Sigmoid colon (tissue), 7 donors: ENCODE results near the gene CEACAM19. TPM values are rescaled to one million over a fixed set of nuclear protein-coding genes. Genes with fewer than 3 reads are reported as not detected.
"Not testable (repeated sequence)": the region's sequence is repeated elsewhere in the genome, so short reads cannot be mapped to it uniquely, and the experiment has no call there.

Source experiments
- DNase-seq: peaks from one replicate; pipeline ENCODE4 v3.0.0-alpha.2; 2019
- H3K27ac ChIP-seq, 4 donors: fragments of 200-600 bp; sonication (generic); one replicate each; pipeline ENCODE4 v1.5.1; 2016 to 2019; ENCODE audit warnings: mild to moderate bottlenecking in 1 of 4
- H3K27me3 ChIP-seq, 3 donors: fragments of 200-600 bp; sonication (generic); one replicate each; pipeline ENCODE4 v1.5.1; 2019; ENCODE audit warnings: mild to moderate bottlenecking in 1 of 3
- H3K36me3 ChIP-seq, 4 donors: fragments of 200-600 bp; sonication (generic); one replicate each; pipeline ENCODE4 v1.5.1; 2016 to 2019
- H3K4me1 ChIP-seq, 4 donors: fragments of 200-600 bp; sonication (generic); one replicate each; pipeline ENCODE4 v1.5.1; 2017 to 2019
- H3K4me3 ChIP-seq, 4 donors: fragments of 200-600 bp; sonication (generic); one replicate each; pipeline ENCODE4 v1.5.1; 2017 to 2019; ENCODE audit warnings: mild to moderate bottlenecking in 2 of 4, moderate library complexity in 1 of 4
- H3K9me3 ChIP-seq, 4 donors: fragments of 200-600 bp in 3 of 4; sonication (generic) in 3 of 4; one replicate each; pipeline versions ENCODE4 v1.5.1 to v1.6.1; 2013 to 2019
- CTCF ChIP-seq, 4 experiments: fragments of 450-650 bp in 3 of 4; fragments of 200-600 bp in 1 of 4; IDR thresholded peaks; one replicate each; pipeline ENCODE4 v1.5.1; 2016 to 2019; ENCODE audit warnings: antibody characterized with exemption in 4 of 4, mild to moderate bottlenecking in 3 of 4, moderate library complexity in 2 of 4
- EP300 ChIP-seq, 4 donors: sonication (generic); formaldehyde crosslinking; IDR thresholded peaks; one replicate each; pipeline ENCODE4 v1.6.1; 2017; ENCODE audit warnings: antibody characterized with exemption in 4 of 4
- POLR2A ChIP-seq, 2 donors: fragments of 450-650 bp; IDR thresholded peaks; one replicate each; pipeline ENCODE4 v1.6.1; 2016; ENCODE audit warnings: antibody characterized with exemption in 2 of 2, mild to moderate bottlenecking in 2 of 2, moderate library complexity in 2 of 2
- POLR2AphosphoS5 ChIP-seq, 4 donors: sonication (generic); formaldehyde crosslinking; IDR thresholded peaks; one replicate each; pipeline ENCODE4 v1.6.1; 2017; ENCODE audit warnings: antibody characterized with exemption in 4 of 4
- WGBS, 2 donors: extraction: QIAGEN DNeasy Blood & Tissue Kit; methylation state at CpG; one replicate each; pipeline ENCODE4 v1.1.7; 2013; 5-methylcytosine and 5-hydroxymethylcytosine counted together
- intact Hi-C: fragments of 100-400 bp; cut with DNase I; formaldehyde crosslinking; loops from one replicate; pipeline ENCODE4 v1.15.1; 2023
- polyA plus RNA-seq, 3 donors: library from polyadenylated mRNA; stranded (reverse); fragments of 200-250 nt; gene quantifications; one replicate each; pipeline ENCODE4 v1.2.3, GENCODE V29; 2013
- total RNA-seq, 4 donors: library from RNA; depleted of rRNA; stranded (reverse); fragments of >200 nt; gene quantifications; one replicate each; pipeline ENCODE4 v1.1.0, GENCODE V29; 2016
- donor health status: healthy with polysubstance abuse.
- donor health status: Bipolar disorder and iron deficiency.
- donor health status: healthy.

Gene CEACAM19
- total and polyA plus RNA-seq, 7 donors = 0.60 to 5.3 (median 1.4) TPM

- peaks cover 0 to 56% (median 16%) of the 10 kb centered on the region in 4 donors for H3K36me3 ChIP-seq
- no peak for DNase-seq
- no peaks in the 10 kb centered on the region for H3K4me1 ChIP-seq
- intact Hi-C loops = no loop called here
- no peaks in the 10 kb centered on the region for H3K27me3 ChIP-seq
- WGBS, 2 donors = 78 to 83% methylated on average over 7 of the region's 7 CpGs
- no peak overlapping the region for H3K4me3 ChIP-seq
- no peak overlapping the region for H3K27ac ChIP-seq
- no peaks in the 10 kb centered on the region for H3K9me3 ChIP-seq
- no peak for TF ChIP-seq EP300 (IDR thresholded peaks at IDR 0.05)
- TF ChIP-seq CTCF (IDR thresholded peaks at IDR 0.05) = no peak
- TF ChIP-seq POLR2A (IDR thresholded peaks at IDR 0.05) = no peak
- TF ChIP-seq POLR2AphosphoS5 (IDR thresholded peaks at IDR 0.05) = no peak
Observed at GRCh38 chr19:44662691-44663385, 8.4 kb upstream of the CEACAM19 start.

GRCh38 chr19:44663996-44664395 lies 7.3 kb upstream of the CEACAM19 start:
- Histone ChIP-seq H3K27ac (no peak overlapping the region), H3K36me3 (peaks cover 0 to 45% (median 12%) of the 10 kb centered on the region in 4 donors), H3K9me3 (no peaks in the 10 kb centered on the region), H3K4me3 (no peak overlapping the region), H3K27me3 (no peaks in the 10 kb centered on the region), H3K4me1 (no peaks in the 10 kb centered on the region)
- intact Hi-C loops = no loop called here
- DNase-seq = no peak
- 94 to 99% methylated on average over 5 of the region's 5 CpGs for WGBS, 2 donors
- no peak for TF ChIP-seq EP300 (IDR thresholded peaks at IDR 0.05)
- TF ChIP-seq CTCF (IDR thresholded peaks at IDR 0.05) = no peak
- no peak for TF ChIP-seq POLR2AphosphoS5 (IDR thresholded peaks at IDR 0.05)
- no peak for TF ChIP-seq POLR2A (IDR thresholded peaks at IDR 0.05)

- 94 to 97% methylated on average over 10 of the region's 10 CpGs for WGBS, 2 donors
- H3K36me3 ChIP-seq = peaks cover 0 to 35% (median 10%) of the 10 kb centered on the region in 4 donors
- intact Hi-C loops = no loop called here
- no peaks in the 10 kb centered on the region for H3K4me1 ChIP-seq
- H3K4me3 ChIP-seq = no peak overlapping the region
- no peak for TF ChIP-seq EP300 (IDR thresholded peaks at IDR 0.05)
- no peak for TF ChIP-seq CTCF (IDR thresholded peaks at IDR 0.05)
- TF ChIP-seq POLR2AphosphoS5 (IDR thresholded peaks at IDR 0.05) = no peak
- TF ChIP-seq POLR2A (IDR thresholded peaks at IDR 0.05) = no peak
- H3K9me3 ChIP-seq = no peaks in the 10 kb centered on the region
- no peak overlapping the region for H3K27ac ChIP-seq
- no peak for DNase-seq
- no peaks in the 10 kb centered on the region for H3K27me3 ChIP-seq
Observed at GRCh38 chr19:44664976-44665375, 6.3 kb upstream of the CEACAM19 start.

- 85 to 86% methylated on average over 7 of the region's 7 CpGs for WGBS, 2 donors
- Histone ChIP-seq H3K4me3 (no peak overlapping the region), H3K9me3 (no peaks in the 10 kb centered on the region), H3K27me3 (no peaks in the 10 kb centered on the region), H3K27ac (no peak overlapping the region), H3K4me1 (no peaks in the 10 kb centered on the region), H3K36me3 (peaks cover 0 to 15% (median 8%) of the 10 kb centered on the region in 4 donors)
- DNase-seq = no peak
- TF ChIP-seq POLR2A (IDR thresholded peaks at IDR 0.05) (no peak), POLR2AphosphoS5 (IDR thresholded peaks at IDR 0.05) (no peak), EP300 (IDR thresholded peaks at IDR 0.05) (no peak)
- intact Hi-C loops = no loop called here
Observed at GRCh38 chr19:44666852-44667556, 4.3 kb upstream of the CEACAM19 start.

GRCh38 chr19:44668985-44669764 lies 2.1 kb upstream of the CEACAM19 start:
- no peaks in the 10 kb centered on the region for H3K27me3 ChIP-seq
- no peaks in the 10 kb centered on the region for H3K9me3 ChIP-seq
- no peak overlapping the region for H3K27ac ChIP-seq
- intact Hi-C loops = no loop called here
- H3K4me1 ChIP-seq = no peaks in the 10 kb centered on the region
- no peak overlapping the region for H3K4me3 ChIP-seq
- H3K36me3 ChIP-seq = no peaks in the 10 kb centered on the region
- WGBS, 2 donors = 80 to 92% methylated on average over 2 of the region's 2 CpGs
- TF ChIP-seq EP300 (IDR thresholded peaks at IDR 0.05) (no peak), CTCF (IDR thresholded peaks at IDR 0.05) (no peak), POLR2A (IDR thresholded peaks at IDR 0.05) (no peak), POLR2AphosphoS5 (IDR thresholded peaks at IDR 0.05) (no peak)
- no peak for DNase-seq

GRCh38 chr19:44670027-44670426 lies 1.3 kb upstream of the CEACAM19 start:
- H3K9me3 ChIP-seq, H3K4me1 ChIP-seq, H3K36me3 ChIP-seq, H3K27me3 ChIP-seq, H3K27ac ChIP-seq, intact Hi-C loops, H3K4me3 ChIP-seq, DNase-seq: not testable (repeated sequence)
- WGBS, 2 donors = 97 to 99% methylated on average over 2 of the region's 2 CpGs
